ENCODE measurements around the gene CCDC40. TPM values are rescaled to one million over a fixed set of nuclear protein-coding genes. Genes with fewer than 3 reads are reported as not detected.

CCDC40 gene
- total and polyA plus RNA-seq, 2 of the 13 experiments (the other 11 are each of a cell fraction or from before 2014, with no cell fraction given), result 4.1 to 5.5 TPM

DNA sequence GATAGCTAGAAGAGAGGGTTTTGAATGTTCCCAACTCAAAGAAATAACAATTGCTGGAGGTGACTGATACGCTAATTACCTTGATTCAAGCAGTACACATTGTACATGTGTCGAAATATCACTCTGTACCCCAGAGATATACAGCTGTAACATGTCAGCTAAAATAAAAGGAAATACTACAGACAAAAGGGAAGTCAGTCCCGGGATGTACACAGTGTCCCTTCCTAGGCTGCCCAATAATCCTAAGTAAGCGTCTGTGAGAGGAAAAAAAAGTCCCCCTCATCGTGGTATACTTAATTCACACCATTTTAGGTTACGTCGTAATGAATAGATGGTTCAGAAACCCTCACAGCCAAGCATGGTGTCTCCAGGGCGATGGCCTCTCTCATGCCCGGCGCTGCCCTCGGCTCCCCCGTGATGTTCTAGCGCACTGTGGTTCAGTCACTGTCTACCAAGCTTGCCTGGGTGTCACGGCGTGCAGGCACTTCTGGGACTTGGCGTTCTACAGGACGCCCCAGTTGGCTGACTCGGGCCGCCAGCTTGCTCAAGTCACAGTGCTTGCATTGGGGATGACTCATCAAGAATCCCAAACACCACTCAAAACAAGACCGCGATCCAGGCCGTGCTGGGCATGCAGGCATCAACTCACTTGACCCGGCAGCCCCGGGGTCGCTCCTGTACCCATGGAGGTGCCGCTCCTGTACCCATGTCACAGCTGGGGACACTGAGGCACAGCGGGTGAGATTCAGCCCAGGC lies 27.6 kb downstream of the CCDC40 start (continued):
- TF ChIP-seq ZBTB42 (CRISPR knock-in tag; IDR thresholded peaks at IDR 0.05) (no peak), ZSCAN21 (CRISPR knock-in tag; IDR thresholded peaks at IDR 0.05; ENCODE audit: borderline replicate concordance) (no peak), ZNF446 (CRISPR knock-in tag; IDR thresholded peaks at IDR 0.05) (no peak), FLYWCH1 (CRISPR knock-in tag; IDR thresholded peaks at IDR 0.05) (no peak), KAT7 (CRISPR knock-in tag; IDR thresholded peaks at IDR 0.05; ENCODE audit: borderline replicate concordance) (no peak), KDM2A (CRISPR knock-in tag; IDR thresholded peaks at IDR 0.05; ENCODE audit: borderline replicate concordance, low read depth) (peak; percentile 73; the same call in 1 of the 2 replicates), HHEX (CRISPR knock-in tag; IDR thresholded peaks at IDR 0.05) (no peak), ZNF737 (CRISPR knock-in tag; IDR thresholded peaks at IDR 0.05; ENCODE audit: borderline replicate concordance) (no peak), ZMYM3 (CRISPR knock-in tag; IDR thresholded peaks at IDR 0.05) (no peak), KDM4B (CRISPR knock-in tag; IDR thresholded peaks at IDR 0.05) (no peak), REL (CRISPR knock-in tag; conservative IDR thresholded peaks at IDR 0.05) (no peak), RCOR2 (CRISPR knock-in tag; IDR thresholded peaks at IDR 0.05) (no peak), SRSF4 (IDR thresholded peaks at IDR 0.05; ENCODE audit: low read depth, low read length, poor library complexity, severe bottlenecking) (no peak), ETV6 (CRISPR knock-in tag; conservative IDR thresholded peaks at IDR 0.05) (no peak)
- TF ChIP-seq, protein P1, sequence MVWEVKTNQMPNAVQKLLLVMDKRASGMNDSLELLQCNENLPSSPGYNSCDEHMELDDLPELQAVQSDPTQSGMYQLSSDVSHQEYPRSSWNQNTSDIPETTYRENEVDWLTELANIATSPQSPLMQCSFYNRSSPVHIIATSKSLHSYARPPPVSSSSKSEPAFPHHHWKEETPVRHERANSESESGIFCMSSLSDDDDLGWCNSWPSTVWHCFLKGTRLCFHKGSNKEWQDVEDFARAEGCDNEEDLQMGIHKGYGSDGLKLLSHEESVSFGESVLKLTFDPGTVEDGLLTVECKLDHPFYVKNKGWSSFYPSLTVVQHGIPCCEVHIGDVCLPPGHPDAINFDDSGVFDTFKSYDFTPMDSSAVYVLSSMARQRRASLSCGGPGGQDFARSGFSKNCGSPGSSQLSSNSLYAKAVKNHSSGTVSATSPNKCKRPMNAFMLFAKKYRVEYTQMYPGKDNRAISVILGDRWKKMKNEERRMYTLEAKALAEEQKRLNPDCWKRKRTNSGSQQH (CRISPR knock-in tag; IDR thresholded peaks at IDR 0.05; ENCODE audit: low read depth), result no peak
- TF ChIP-seq, protein P2, sequence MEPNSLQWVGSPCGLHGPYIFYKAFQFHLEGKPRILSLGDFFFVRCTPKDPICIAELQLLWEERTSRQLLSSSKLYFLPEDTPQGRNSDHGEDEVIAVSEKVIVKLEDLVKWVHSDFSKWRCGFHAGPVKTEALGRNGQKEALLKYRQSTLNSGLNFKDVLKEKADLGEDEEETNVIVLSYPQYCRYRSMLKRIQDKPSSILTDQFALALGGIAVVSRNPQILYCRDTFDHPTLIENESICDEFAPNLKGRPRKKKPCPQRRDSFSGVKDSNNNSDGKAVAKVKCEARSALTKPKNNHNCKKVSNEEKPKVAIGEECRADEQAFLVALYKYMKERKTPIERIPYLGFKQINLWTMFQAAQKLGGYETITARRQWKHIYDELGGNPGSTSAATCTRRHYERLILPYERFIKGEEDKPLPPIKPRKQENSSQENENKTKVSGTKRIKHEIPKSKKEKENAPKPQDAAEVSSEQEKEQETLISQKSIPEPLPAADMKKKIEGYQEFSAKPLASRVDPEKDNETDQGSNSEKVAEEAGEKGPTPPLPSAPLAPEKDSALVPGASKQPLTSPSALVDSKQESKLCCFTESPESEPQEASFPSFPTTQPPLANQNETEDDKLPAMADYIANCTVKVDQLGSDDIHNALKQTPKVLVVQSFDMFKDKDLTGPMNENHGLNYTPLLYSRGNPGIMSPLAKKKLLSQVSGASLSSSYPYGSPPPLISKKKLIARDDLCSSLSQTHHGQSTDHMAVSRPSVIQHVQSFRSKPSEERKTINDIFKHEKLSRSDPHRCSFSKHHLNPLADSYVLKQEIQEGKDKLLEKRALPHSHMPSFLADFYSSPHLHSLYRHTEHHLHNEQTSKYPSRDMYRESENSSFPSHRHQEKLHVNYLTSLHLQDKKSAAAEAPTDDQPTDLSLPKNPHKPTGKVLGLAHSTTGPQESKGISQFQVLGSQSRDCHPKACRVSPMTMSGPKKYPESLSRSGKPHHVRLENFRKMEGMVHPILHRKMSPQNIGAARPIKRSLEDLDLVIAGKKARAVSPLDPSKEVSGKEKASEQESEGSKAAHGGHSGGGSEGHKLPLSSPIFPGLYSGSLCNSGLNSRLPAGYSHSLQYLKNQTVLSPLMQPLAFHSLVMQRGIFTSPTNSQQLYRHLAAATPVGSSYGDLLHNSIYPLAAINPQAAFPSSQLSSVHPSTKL (CRISPR knock-in tag; IDR thresholded peaks at IDR 0.05), result peak; percentile 68
- TF ChIP-seq, protein P3, sequence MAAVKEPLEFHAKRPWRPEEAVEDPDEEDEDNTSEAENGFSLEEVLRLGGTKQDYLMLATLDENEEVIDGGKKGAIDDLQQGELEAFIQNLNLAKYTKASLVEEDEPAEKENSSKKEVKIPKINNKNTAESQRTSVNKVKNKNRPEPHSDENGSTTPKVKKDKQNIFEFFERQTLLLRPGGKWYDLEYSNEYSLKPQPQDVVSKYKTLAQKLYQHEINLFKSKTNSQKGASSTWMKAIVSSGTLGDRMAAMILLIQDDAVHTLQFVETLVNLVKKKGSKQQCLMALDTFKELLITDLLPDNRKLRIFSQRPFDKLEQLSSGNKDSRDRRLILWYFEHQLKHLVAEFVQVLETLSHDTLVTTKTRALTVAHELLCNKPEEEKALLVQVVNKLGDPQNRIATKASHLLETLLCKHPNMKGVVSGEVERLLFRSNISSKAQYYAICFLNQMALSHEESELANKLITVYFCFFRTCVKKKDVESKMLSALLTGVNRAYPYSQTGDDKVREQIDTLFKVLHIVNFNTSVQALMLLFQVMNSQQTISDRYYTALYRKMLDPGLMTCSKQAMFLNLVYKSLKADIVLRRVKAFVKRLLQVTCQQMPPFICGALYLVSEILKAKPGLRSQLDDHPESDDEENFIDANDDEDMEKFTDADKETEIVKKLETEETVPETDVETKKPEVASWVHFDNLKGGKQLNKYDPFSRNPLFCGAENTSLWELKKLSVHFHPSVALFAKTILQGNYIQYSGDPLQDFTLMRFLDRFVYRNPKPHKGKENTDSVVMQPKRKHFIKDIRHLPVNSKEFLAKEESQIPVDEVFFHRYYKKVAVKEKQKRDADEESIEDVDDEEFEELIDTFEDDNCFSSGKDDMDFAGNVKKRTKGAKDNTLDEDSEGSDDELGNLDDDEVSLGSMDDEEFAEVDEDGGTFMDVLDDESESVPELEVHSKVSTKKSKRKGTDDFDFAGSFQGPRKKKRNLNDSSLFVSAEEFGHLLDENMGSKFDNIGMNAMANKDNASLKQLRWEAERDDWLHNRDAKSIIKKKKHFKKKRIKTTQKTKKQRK (IDR thresholded peaks at IDR 0.05; ENCODE audit: low read length), result no peak
